Bronchial epithelial cell (primary cell): ENCODE measurements around the gene TNRC18. TPM values are rescaled to one million over a fixed set of nuclear protein-coding genes. Genes with fewer than 3 reads are reported as not detected.

Experiments
- DNase-seq: peaks from one replicate; pipeline ENCODE4 v3.0.0-alpha.2; 2010; ENCODE audit warnings: low read depth
- FAIRE-seq: peaks from 2 replicates; lab custom pipeline; 2011; peaks lifted over from hg19 to GRCh38; lab: Jason Lieb, UNC
- H3K27me3 ChIP-seq: 2 replicates; pipeline ENCODE4 v1.5.1; 2011; ENCODE audit warnings: low read length; ENCODE audit not compliant: control insufficient read depth, insufficient read depth
- H3K36me3 ChIP-seq: 2 replicates; pipeline ENCODE4 v1.5.1; 2011; ENCODE audit warnings: low read length; ENCODE audit not compliant: control insufficient read depth, insufficient read depth
- H3K4me3 ChIP-seq: 2 replicates; pipeline ENCODE4 v1.5.1; 2011; ENCODE audit warnings: mild to moderate bottlenecking, low read depth, low read length, control low read depth
- total RNA-seq: library from RNA; depleted of rRNA; stranded (reverse); fragments of >200 nt; gene quantifications from 2 replicates; pipeline ENCODE4 v1.2.1, GENCODE V29; 2014
- TF ChIP-seq, protein P1 (sequence below): IDR thresholded peaks from 2 replicates; pipeline ENCODE4 v1.5.1; 2011; ENCODE audit warnings: mild to moderate bottlenecking, moderate library complexity, low read length, control low read depth, inconsistent platforms; ENCODE audit not compliant: insufficient read depth, severe bottlenecking

Gene TNRC18
- total RNA-seq, 1 donor from 2014 or later: 29.0 TPM

DNA sequence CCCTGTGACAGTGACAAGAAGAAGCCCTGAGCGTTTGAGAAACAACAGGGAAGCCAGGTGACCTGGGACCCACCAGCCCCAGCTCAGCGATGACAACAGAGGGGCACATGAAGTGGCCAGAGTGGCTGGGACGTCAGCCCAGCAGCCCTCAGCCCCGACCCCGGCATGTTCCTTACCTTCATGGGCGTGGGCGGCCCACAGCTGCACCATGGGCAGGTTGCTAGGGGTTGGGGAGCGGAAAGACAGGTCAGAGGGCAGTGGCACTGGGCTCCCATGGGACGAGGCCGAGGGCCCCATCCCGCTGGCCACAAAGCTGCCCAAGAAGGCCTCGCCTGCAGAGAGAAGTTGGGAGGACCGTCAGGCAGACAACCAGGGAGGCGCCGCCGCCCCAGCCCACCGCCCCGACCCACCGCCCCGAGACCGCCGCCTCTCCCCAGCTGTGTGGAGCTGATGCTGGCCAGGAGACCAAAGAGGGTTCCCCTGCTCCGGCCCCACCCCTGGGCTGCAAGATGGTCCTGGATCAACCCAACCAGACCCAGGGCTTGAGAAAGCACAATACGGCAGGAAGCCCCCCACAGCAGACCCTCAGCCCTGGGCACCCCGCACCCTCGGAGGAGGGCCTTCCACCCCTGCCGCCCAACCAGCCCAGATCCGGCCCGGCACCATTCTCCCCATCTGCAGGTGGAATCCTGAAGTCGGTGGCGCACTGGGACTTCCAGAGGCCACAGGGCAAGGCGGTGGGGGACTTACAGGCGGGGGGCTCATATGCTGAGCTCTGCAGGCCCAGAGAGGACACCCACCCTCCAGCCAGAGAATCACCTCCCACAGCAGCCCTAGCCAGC is 29.1 kb downstream of the TNRC18 start:
- Histone ChIP-seq H3K27me3 (no peaks in the 10 kb centered on the region), H3K36me3 (peaks cover 36% of the 10 kb centered on the region), H3K4me3 (no peak overlapping the region)
- TF ChIP-seq, protein P1, sequence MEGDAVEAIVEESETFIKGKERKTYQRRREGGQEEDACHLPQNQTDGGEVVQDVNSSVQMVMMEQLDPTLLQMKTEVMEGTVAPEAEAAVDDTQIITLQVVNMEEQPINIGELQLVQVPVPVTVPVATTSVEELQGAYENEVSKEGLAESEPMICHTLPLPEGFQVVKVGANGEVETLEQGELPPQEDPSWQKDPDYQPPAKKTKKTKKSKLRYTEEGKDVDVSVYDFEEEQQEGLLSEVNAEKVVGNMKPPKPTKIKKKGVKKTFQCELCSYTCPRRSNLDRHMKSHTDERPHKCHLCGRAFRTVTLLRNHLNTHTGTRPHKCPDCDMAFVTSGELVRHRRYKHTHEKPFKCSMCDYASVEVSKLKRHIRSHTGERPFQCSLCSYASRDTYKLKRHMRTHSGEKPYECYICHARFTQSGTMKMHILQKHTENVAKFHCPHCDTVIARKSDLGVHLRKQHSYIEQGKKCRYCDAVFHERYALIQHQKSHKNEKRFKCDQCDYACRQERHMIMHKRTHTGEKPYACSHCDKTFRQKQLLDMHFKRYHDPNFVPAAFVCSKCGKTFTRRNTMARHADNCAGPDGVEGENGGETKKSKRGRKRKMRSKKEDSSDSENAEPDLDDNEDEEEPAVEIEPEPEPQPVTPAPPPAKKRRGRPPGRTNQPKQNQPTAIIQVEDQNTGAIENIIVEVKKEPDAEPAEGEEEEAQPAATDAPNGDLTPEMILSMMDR: no peak
- FAIRE-seq (no peak), DNase-seq (no peak)

DNA sequence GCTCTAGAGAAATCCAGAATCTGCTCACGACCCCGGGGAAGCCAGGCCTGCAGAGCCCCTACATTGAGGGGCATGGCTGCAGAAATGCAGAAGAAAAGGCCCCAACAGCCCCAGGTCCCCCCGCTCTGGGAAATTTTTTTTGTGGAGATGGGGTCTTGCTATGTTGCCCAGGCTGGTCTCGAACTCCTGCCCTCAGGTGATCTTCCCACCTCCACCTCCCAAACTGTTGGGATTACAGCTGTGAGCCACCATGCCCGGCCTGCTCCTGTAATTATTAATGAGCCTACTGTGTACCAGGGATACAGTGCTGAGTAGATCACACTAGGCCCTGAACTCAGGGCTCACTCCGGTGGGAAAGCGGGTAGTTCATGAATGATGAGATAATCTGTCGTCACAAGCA is 29.9 kb downstream of the TNRC18 start:
- H3K4me3 ChIP-seq: no peak overlapping the region
- no peaks in the 10 kb centered on the region for H3K27me3 ChIP-seq
- DNase-seq: no peak
- no peak for FAIRE-seq
- peaks cover 37% of the 10 kb centered on the region for H3K36me3 ChIP-seq
- TF ChIP-seq, protein P1: no peak

DNA sequence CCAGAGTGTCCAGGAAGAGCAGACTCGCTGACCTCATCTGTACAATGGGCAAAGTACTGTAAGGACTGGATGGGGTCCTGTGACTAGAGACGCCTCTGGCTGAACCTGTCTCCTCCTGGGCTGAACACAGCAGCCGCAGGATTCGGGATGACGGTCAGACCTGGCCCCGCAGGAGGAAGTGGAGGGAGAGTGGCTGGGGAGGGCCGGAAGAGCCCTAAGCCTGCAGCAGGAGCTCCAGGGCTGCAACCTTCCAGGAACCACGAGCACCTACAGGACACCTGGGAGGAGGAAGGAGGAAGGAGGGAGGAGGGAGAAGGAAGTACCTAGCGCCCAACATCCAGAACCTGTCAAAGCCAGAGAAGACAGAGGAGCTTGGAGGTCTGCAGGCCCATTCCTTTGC is 30.3 kb downstream of the TNRC18 start:
- FAIRE-seq: no peak
- peaks cover 37% of the 10 kb centered on the region for H3K36me3 ChIP-seq

DNA sequence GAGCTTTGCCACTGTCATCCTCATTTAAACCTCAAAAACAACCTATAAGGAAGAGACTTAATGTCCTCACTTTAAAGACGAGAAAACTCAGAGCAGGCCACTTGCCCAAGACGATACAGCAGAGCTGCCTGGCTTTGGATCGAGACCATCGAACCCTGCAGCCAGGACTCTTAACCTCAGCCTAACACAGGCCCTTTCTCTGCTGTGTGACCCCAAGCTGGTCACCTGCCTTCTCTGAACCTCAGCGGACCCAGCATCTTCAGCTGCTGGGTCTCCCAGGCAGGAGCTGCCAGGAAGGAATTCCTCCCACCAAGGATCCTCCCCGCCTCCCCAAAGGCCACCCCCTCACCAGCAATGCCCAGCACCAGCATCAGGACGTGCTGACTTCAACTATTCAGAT is 32.7 kb downstream of the TNRC18 start:
- peaks cover 45% of the 10 kb centered on the region for H3K36me3 ChIP-seq
- no peak for DNase-seq

More for the DNA sequence above, 30.3 kb downstream of the TNRC18 start:
- DNase-seq: no peak
- no peaks in the 10 kb centered on the region for H3K27me3 ChIP-seq
- TF ChIP-seq, protein P1: no peak
- no peak overlapping the region for H3K4me3 ChIP-seq

DNA sequence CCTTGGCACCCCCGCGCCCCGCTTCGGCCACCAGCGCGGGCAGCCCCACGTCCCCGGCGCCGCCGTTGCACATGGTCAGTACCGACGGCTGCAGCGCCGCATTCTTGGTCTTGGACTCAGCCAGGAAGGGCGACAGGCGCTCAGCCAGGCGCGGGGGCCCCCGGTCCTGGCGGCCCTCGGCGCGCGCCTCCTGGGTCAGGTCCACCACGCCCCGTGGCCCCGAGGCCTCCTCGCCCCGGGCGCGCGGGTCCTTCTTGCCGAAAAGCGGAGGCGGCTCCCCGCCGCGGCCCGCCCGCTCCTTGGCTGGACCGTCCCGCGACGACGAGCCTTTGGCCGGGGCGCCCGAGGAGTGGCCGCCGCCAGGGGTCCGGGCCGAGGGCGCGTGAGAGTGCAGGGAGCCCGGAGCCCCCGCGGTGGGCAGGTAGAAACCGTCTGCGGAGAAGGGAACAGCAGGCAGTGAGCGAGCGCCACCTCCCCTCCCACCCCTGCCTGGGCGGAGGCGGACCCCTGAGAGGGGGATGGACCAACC is 34.7 kb downstream of the TNRC18 start:
- FAIRE-seq: no peak
- Histone ChIP-seq H3K4me3 (no peak overlapping the region), H3K27me3 (no peaks in the 10 kb centered on the region), H3K36me3 (peaks cover 37% of the 10 kb centered on the region)
- no peak for DNase-seq
- TF ChIP-seq, protein P1: no peak

More for the DNA sequence above, 32.7 kb downstream of the TNRC18 start:
- FAIRE-seq: peak; percentile 28
- TF ChIP-seq, protein P1: no peak
- Histone ChIP-seq H3K27me3 (no peaks in the 10 kb centered on the region), H3K4me3 (no peak overlapping the region)
